NCI-H2107 (cell line): ENCODE results near the gene S1PR4.
"Not testable (repeated sequence)": the region's sequence is repeated elsewhere in the genome, so short reads cannot be mapped to it uniquely, and the experiment has no call there.

ENCODE experiments used
- DNase-seq: peaks from one replicate; lab custom pipeline; 2025; lab: John Stamatoyannopoulos, UW

S1PR4 gene

GRCh38 chr19:3152419-3152780 is 26.2 kb upstream of the S1PR4 start:
- no peak for DNase-seq

- no peak for DNase-seq
Observed at GRCh38 chr19:3153286-3154230, 25.0 kb upstream of the S1PR4 start.

GRCh38 chr19:3154447-3154846 is 24.1 kb upstream of the S1PR4 start:
- not testable (repeated sequence) for DNase-seq

- DNase-seq: no peak
Observed at GRCh38 chr19:3154957-3155736, 23.4 kb upstream of the S1PR4 start.

GRCh38 chr19:3157096-3157845 is 21.3 kb upstream of the S1PR4 start:
- DNase-seq: no peak

GRCh38 chr19:3159565-3159964 is 19.0 kb upstream of the S1PR4 start:
- no peak for DNase-seq

GRCh38 chr19:3160219-3160618 is 18.4 kb upstream of the S1PR4 start:
- no peak for DNase-seq

GRCh38 chr19:3161453-3161852 is 17.1 kb upstream of the S1PR4 start:
- DNase-seq: no peak

GRCh38 chr19:3162418-3163229 is 15.9 kb upstream of the S1PR4 start:
- no peak for DNase-seq

GRCh38 chr19:3163230-3163886 is 15.2 kb upstream of the S1PR4 start:
- DNase-seq: peak; percentile 50

- no peak for DNase-seq
Observed at GRCh38 chr19:3163943-3164342, 14.6 kb upstream of the S1PR4 start.

GRCh38 chr19:3167533-3168272 is 10.9 kb upstream of the S1PR4 start:
- no peak for DNase-seq

- DNase-seq: no peak
Observed at GRCh38 chr19:3171894-3172672, 6.5 kb upstream of the S1PR4 start.

GRCh38 chr19:3172673-3173000 is 5.9 kb upstream of the S1PR4 start:
- DNase-seq: not testable (repeated sequence)

GRCh38 chr19:3175781-3176714 is 2.5 kb upstream of the S1PR4 start:
- no peak for DNase-seq

- DNase-seq: no peak
Observed at GRCh38 chr19:3176715-3177501, 1.7 kb upstream of the S1PR4 start.

GRCh38 chr19:3178973-3179738 is 587 bp downstream of the S1PR4 start:
- no peak for DNase-seq
